DMS79 (cell line): ENCODE measurements around the gene BBX.

ENCODE experiments used
- DNase-seq: peaks from one replicate; lab custom pipeline; 2025; lab: John Stamatoyannopoulos, UW

Gene BBX

DNA sequence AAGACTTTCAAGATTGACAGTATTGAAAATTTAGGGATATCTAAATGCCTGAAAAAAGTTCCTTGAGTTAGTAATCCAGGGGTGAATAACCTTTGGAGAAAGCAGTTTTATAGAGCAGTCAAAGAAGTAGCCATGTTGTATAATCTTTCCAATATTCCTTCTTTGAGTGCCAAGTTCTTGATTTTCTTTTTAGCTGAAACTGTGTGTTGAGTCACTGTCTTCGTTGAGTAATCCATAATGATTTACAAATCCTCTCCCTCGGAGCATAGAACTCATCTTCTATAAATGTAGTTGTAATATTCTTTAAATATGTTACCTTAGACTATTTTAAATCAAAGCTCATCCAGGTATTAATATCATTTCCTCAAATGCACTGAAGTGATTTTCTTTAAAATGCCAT is 135.2 kb downstream of the BBX start:
- DNase-seq = no peak

DNA sequence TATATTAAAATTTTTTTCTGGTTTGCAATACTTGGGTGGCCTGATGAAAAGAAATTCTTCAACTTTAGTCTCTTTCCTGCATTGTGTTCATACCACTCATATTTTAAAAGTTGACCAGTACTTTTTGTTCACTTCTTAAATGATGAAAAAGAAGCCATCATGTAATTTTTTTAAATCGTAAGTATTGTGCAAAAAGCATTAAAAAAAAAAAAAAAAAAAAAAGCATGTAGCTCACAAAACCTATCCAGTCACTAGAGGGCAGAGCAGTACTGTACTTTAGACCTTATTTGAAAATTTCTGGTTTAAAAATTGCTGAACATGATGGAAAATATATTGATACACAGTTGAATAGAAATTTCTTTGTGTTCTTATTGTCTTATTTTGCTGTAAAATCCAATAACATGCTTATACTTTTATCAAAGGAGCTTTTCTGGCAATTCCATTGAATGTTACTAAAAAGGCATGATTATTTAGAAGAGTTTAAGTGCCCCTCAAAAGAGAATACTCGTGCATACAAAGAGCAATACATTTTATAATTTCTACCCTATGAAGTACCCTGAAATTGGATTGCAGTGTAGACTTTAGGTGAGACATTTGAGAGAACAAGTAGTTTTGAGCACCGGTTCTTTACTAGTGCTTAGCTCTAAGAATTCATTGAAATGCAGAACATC is 137.7 kb downstream of the BBX start:
- no peak for DNase-seq

DNA sequence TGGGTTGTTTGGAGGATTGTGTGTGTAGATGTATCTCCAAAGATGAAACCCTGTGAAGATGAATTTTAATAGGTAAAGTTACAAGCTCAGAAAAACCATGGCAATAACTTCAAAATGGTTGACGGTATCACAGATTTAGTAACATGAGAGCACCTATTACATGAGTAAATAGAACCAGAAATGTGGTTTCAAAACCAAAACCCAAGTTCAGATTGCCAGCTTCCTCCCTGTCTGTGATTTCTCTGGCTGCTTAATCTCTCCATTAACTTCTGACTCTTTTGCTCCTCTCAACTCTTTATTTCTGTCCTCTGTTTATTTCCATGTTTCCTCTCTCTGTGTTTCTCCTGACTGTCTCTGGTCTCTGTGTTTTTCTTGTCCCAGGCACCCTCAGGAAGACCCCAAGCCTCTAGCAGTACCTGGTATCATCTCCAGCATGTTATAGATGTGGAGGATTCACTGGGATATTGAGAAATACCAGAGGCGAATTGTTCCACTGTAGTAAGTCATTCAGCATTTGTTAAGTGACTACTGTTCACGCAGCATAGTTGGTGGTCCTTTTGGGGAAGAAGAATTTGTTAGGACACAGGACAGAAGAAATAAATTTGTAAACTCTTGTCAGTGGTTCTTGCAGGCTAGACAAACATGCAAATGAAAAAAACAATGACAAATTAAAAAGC is 138.8 kb downstream of the BBX start:
- DNase-seq = no peak

DNA sequence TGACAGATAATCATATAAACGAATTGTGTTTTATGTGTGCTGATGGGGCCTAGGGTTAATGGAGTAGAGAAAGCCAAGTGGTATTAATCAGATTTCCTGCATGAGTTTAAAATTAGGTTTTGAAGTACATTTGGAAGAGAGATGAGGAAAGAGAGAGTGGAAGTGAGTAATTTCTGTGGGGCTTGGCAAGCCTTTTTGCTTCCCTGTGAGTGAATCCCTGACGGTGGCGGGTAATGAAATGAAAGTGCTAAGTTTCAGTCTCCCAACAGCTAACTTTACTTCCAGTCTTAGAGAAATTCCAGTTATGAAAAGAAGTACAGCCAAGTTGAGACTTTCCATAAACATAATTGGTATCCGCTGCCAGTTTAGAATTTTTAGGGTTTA is 139.4 kb downstream of the BBX start:
- DNase-seq = no peak

DNA sequence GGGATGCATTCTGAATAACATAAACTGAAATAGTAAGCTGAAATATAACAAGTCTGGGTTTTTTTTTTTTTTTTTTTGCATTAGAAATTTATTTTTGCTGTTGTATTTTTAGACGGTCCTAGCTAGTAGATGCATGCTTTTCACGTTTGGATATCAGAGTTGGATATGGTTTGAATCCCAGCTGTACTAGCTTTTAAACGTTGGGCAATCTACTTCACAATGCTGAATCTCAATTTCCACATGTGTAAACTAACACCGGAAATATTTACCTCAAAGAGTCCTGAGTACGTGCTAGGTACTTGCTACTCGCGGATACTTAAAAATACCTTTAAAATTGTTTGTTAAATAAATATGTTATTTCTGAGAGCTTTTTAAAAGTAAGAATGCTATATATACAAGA is 139.8 kb downstream of the BBX start:
- no peak for DNase-seq

DNA sequence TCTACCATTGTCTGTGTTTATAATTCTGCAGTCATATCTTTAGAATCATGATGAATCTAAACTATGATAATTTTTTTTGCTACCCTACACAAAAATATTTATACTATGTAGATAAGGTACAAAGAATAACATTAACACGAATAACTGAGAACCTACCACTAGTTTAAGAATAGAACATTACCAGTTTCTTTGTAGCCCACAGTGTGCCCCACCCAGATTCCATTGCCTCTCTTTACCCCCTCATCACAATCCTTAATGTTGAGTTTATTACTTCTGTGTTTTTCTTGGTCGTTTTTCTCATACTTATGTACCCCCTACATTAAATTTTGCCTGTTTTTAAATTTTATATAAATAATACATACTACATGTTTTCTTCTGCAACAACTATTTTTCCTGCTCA is 140.5 kb downstream of the BBX start:
- no peak for DNase-seq

DNA sequence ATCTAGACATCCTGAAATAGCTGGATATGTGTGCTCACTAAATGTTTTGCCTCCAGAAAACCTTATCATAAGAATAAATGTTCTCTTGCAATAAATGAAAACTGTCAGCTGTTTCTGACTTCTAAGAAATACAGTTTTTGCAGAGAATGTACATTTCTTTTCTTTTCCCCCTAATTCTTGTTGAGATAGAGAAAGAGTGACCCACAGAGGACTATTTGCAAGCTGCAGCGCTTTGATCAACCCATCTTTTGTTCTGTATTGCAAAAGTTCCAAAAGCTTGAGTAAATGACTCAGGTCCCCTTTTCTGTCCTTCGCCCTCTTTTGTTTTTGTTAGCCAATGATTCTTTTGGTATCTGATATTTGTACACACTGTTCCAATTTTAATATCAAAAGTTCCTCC is 141.9 kb downstream of the BBX start:
- no peak for DNase-seq

DNA sequence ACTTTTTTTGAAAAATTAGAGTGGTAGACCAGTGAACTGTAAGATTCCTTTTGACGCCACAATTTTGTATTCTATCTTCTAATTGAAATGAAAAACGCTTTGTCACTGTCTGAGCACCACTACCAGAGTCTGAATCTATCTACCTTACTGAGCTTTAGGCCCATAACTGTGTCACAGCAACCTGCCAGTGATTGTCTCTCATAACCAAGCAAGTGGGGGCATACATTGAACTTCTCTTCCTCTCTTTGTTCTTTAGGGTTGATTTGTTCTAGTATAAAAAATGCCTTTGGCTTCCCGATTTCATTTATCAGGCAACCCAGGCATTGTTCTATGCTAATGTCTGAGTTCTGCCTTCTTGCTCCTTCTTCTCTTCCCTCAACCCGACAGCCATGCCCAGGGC is 142.6 kb downstream of the BBX start:
- no peak for DNase-seq

DNA sequence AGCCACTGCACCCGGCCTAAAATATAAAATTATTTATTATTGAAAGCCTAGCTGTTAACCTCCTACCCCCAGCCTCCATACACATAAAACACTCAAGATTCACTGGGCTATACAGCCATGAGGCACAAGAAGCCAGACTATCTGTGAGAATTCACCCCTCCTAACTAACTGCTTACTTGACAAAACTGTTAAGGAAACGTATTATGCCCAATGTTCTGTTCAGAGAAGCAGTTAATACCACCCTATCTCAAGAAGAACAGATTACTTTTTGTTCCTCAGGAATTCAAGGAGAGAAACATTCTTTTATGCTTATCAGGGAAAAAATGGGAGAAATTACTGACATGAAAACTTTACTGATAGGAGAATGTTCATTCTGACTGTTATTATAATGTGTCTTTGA is 144.1 kb downstream of the BBX start:
- DNase-seq = no peak

DNA sequence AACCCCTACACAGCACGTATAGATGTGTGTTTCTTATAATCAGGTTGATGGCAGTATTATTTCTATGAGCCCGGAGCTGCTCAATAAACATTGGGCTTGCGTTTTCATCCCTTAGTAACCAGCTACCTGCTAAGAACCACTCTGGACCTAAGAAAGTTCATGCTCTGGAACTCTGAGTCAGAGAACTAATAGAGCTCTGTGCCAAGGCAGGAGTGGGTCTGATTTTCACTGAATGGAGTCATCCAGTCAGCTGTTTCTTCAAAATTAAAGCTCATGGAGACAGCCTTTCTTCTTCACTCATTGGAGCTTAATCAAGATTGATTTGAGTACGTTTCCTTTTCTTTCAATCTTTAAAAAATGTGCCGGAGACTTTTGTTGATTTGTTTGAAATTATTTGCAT is 145.7 kb downstream of the BBX start:
- no peak for DNase-seq

DNA sequence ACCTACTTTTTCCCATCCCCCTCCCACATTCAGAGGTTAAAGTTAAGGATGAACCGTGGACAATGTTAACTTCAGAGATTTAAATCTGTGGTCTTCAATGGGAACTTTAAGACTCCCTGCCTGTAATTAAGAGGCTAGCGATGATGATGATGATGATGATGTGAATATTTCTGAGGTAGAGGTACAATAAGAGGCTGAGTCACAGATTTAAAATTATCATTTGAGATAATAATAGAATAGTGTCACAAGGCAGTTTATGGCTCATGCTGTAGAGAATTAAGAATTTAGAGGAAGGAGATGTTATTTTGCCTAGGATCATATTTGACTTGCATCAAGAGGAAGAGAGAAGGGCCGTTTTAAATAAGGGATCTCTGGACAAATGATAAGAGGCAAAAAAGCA is 146.2 kb downstream of the BBX start:
- no peak for DNase-seq

DNA sequence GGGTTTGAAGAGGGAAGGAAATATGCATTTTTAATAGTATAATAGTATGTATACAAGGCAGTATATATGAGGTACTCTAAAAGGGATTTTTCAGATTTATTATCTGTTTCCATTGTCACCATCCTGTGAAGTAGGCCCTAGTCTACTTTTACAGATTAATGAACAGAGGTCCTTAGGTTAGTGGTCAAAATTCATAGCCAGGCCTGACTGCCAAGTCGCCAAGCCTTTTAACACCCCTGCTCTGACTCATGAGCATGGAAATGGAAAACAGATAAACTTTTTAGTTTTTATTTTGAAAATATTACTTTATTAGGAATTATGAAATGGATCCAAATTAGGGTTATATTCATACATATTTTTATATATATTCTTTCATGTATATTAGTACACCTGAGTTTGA is 146.9 kb downstream of the BBX start:
- no peak for DNase-seq

DNA sequence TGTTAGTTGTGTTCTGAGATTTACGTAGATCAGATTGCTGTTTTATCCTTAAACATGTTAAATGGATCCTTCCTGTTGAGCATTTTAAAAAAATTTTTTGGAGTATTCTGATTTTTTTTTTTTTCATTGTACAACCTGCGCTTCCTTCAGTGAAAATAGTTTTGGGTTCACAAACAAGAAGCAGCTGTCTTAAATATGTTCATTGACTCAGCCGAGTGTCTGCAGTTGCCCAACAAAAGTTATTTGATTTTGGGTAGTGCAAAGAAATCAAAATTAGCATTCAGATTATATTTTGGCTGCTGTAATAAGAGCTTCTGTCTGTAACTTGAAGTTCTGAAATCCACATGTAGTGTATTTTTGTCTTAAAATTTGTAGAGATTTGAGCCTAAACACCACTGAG is 148.2 kb downstream of the BBX start:
- DNase-seq = no peak

DNA sequence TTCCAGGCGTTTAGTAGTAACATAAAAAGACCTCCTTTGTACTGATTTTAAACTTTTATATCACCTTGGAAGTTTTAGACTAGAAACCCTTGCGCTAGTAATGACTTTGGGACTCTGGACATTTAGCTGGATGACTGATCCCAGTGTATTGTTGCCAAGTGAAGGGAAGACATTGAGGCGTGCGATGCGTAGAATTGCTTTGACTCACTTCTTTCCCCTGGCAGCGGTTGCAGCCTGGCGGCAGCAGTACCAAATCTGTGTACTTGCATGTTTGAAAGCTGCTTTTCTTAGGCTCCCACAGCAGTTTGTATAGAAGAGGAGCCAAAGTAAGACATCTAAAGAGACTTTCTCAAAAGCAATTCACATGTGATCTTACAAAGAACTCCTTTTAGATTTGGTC is 151.6 kb downstream of the BBX start:
- DNase-seq = no peak

DNA sequence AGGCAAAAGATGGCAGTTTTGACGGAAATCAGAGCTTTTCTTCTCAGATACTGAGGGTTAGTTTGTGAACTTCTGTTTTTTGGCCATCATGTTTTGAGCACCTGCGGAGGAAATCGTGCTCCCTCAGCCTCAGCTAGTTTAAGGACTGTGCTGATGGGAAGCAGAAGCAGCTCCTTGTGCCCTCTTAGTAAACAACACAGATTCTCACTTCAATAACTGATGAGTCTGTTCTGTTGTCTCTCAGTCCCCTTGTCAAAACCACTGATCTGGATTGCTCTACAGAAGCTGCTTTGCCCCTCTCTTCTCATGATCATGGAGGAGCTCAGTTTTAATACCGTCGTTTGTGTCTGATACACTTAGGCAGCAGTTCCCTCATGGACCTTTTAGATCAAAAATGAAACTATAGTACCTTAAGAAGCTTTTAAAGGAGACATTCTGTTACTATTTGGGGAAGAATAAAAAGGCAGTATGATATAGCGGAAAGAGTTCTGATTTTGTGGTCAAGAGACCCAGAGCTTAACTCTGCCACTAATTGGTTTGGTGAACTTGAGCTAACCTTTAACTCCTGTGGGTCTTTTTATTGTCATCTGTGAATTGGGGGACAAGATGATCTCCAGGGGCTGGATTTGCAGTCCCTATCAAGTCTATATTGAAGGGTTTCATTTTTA is 152.6 kb downstream of the BBX start:
- DNase-seq = no peak

DNA sequence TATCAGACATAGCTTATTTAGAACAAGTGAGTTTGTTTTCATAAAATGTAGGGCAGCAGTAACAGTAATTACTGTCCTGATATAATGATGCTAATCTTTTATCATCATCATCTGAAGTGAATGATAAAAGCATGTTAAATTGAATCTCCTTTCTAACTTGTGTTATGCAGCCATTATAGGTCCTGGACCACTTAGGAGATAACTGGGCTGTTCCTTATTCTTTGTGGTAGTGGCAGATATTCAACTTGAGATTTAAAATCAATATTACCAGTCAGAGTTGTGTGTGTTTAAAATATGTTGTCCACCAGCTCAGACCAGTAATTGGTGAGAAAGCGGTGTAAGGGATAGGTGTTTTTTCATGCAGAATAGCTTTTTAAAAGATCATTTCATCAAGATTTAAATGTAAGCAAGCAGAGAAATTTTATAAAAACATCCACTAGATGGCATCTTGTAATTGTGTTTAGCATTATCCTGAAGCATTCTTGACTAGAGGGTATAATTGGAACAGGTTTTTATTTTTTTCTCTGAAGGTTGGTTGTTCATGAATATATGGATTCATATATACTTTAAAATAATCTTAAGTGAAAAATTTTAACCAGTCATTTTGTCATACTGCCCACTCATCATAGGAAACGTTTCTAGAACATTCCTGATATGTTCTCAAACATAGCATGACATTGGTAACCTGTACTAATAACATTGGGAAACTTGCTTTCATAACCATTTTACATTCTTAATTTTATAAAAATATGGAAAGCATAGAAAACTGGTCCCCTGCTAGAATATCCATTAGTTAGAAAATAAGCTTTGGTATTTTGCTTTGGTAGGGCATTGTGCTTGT is 153.9 kb downstream of the BBX start:
- DNase-seq = no peak

DNA sequence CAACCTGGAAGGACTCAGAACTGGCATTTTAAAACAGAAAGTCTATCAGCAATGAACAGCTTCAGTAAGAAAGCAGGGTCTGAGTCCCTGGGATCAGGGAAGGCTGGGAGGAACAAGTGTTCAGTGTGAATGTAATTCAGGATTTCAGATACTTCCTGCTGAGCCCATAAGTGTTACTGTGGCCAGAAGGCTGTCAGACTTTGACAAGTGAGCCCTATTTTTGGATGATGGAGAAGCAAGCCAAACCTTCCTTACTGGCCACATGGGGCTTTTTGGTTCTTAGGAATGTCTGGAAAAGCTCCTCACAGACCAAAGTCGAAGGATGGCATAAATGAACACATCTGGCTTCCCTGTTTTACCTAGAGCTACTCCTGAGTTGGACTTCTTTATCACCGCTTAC is 157.2 kb downstream of the BBX start:
- no peak for DNase-seq

DNA sequence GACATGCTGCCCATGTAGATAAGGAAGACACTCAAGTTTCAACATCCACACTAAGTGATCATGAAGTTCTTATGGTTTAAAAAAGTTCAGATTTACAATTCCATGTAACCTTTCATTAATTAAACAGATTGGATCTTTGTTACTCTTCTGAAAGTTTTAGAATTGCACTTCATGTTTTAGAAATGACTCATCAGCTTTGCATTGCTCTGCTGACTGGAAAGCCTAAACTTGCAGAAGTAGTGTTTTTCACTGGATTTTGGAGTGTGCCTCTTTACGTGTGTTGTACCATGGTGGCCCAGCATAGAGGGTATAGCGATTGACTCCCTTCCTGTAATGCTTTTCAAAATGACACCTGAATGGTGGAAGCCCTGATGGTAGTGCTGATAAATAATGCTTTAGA is 157.9 kb downstream of the BBX start:
- no peak for DNase-seq

DNA sequence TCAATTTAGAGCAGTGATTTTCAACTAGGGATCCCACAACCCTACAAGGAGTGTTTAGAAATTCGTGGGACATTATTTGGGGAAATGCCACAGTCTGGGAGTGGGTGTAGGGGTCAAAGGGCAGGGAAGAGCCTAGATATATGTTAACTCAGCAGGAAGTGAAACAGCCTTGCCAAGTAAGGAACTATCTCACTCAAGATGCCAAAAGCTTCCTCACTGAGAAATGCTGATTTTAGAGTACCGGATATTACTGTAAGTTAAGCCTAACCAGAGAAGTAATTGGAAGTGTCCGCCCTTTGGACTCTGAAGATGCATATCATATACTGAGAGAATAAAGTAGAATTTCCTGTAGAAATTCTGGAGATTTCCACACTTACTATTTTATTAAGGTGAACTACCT is 158.6 kb downstream of the BBX start:
- no peak for DNase-seq

DNA sequence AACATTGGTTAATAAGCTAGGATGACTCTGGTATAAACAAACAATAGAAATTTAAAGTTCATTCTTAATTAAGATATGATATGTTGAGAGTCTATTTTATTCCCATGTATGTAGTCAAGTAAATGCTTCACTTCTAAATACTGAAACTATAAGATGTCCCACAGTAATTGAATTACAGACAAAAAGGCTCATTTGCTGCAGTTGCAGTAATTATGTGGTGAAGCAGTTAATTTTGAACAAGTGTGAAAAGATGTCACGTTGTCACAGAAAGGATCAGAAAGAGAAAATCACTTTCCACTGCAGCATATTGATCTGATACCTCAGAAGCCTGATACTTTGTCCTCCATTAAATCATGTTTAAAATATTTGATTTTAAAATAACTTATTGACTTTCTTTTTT is 159.8 kb downstream of the BBX start:
- DNase-seq = no peak

DNA sequence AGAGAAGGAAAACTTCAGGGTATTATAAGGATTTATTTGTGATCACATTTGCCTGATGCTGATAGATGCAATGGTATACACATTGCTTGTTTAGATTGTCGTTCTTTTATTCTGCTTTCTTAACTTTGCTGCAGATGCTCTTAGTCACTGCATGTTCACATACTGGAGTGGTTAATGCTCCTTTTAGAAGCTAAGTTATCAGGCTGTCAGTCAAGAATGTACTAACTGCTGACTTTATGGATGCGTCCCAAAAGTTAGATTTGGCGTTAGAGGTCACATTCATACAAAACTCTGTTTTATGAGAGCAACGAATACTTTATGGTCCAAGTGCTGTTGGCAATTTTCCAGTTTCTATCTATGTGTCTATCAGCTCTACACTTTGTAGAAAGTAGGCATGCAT is 160.7 kb downstream of the BBX start:
- no peak for DNase-seq

DNA sequence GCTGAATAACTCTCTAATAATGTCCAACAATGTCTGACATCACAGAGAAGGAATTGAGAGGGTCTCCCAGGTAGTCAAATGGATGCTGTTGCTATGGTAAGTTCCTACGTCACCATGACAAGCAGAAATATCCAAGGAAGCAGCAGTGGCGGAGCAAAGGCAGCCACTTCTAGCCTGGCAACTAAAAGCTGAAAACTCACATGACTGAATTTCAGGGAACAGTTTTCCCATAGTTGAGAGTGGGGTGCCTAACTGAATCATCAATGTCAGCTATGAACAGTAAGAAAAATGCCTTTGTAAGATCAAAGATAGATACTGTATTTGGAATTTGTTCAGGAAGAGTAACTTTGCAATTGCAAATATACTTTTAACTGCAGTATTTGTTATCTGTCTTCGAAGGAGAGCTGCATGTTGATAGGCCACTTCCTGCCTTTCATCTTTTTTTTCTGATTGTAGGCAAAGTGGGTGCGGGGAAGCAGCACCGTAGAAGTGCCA is 161.7 kb downstream of the BBX start:
- no peak for DNase-seq

DNA sequence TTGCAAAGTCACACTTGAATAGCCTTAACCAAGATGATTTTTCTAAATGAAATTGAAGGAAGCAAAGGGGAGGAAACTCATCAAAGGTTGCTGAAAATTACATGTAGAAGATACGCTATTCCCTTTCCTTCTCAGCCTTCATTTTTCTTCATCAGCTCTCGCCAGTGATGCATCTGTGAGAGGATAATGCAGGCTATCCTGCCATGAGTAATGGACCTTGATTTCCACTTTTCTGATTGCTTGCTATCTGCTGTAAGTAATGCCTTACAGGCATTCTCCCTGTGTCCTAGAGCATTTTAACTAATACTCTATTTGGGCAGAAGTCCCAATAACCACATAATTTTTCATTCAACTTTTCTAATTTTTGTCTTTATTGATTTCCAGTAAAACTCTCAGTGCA is 162.6 kb downstream of the BBX start:
- DNase-seq = no peak
